Colonic mucosa (tissue), 4 donors: ENCODE results near the gene GOLGB1. TPM values are rescaled to one million over a fixed set of nuclear protein-coding genes. Genes with fewer than 3 reads are reported as not detected.
"Not testable (repeated sequence)": the region's sequence is repeated elsewhere in the genome, so short reads cannot be mapped to it uniquely, and the experiment has no call there.

Source experiments
- DNase-seq: peaks from one replicate; pipeline ENCODE4 v3.0.0-alpha.2; 2020
- H3K27ac ChIP-seq: fragments of 200-600 bp; one replicate; pipeline ENCODE4 v1.8.0; 2021
- H3K27me3 ChIP-seq: fragments of 200-600 bp; one replicate; pipeline ENCODE4 v1.8.0; 2021
- H3K36me3 ChIP-seq: fragments of 200-600 bp; one replicate; pipeline ENCODE4 v1.8.0; 2021
- H3K4me1 ChIP-seq: fragments of 200-600 bp; one replicate; pipeline ENCODE4 v1.8.0; 2021; ENCODE audit warnings: mild to moderate bottlenecking
- H3K4me3 ChIP-seq: fragments of 200-600 bp; one replicate; pipeline ENCODE4 v1.8.0; 2021
- H3K9ac ChIP-seq, 2 donors: one replicate each; pipeline ENCODE4 v1.7.0; 2013; ENCODE audit warnings: control low read depth in 2 of 2, low read depth in 2 of 2, low read length in 2 of 2
- H3K9me3 ChIP-seq: fragments of 200-600 bp; one replicate; pipeline ENCODE4 v1.8.0; 2021
- CTCF ChIP-seq: fragments of 200-600 bp; IDR thresholded peaks from one replicate; pipeline ENCODE4 v1.8.0; 2022; ENCODE audit warnings: antibody characterized with exemption, mild to moderate bottlenecking
- intact Hi-C: fragments of 100-400 bp; cut with DNase I; formaldehyde crosslinking; loops from one replicate; pipeline ENCODE4 v1.14.1; 2022
- total RNA-seq, 2 donors: library from RNA; stranded (reverse); fragmentation: NEBNext Ultra II Directional in 1 of 2; extraction: Animal tissue kit (Norgen Biotek cat#: 25700) in 1 of 2; gene quantifications; one replicate each; pipeline ENCODE4 v1.2.1, GENCODE V29; 2021
- donor health status: healthy.
- donor health status: DM: no; HTN: no; CAD: no.
- donor health status: DM: no; HTN: no; CAD: no.

GOLGB1 gene
- total RNA-seq, 2 donors from 2014 or later = 47.2 to 75.6 TPM

- DNase-seq = no peak
- H3K4me1 ChIP-seq = no peaks in the 10 kb centered on the region
- peaks cover 8% of the 10 kb centered on the region for H3K36me3 ChIP-seq
- no peaks in the 10 kb centered on the region for H3K27me3 ChIP-seq
- TF ChIP-seq CTCF = no peak
- H3K9me3 ChIP-seq = no peaks in the 10 kb centered on the region
- intact Hi-C loops = no loop called here
- no peak overlapping the region for H3K27ac ChIP-seq
- no peak overlapping the region for H3K4me3 ChIP-seq
- no peak overlapping the region for H3K9ac ChIP-seq
Observed at GRCh38 chr3:121698901-121699300, 50.6 kb downstream of the GOLGB1 start.

- Histone ChIP-seq H3K4me3 (no peak overlapping the region), H3K9me3 (no peaks in the 10 kb centered on the region), H3K27ac (no peak overlapping the region), H3K4me1 (no peaks in the 10 kb centered on the region), H3K27me3 (no peaks in the 10 kb centered on the region), H3K36me3 (peaks cover 8% of the 10 kb centered on the region), H3K9ac (no peak overlapping the region)
- intact Hi-C loops = no loop called here
- TF ChIP-seq CTCF = no peak
- no peak for DNase-seq
Observed at GRCh38 chr3:121698476-121698875, 51.1 kb downstream of the GOLGB1 start.

GRCh38 chr3:121696186-121696585 lies 53.4 kb downstream of the GOLGB1 start:
- peaks cover 8% of the 10 kb centered on the region for H3K36me3 ChIP-seq
- no peak overlapping the region for H3K27ac ChIP-seq
- H3K27me3 ChIP-seq = no peaks in the 10 kb centered on the region
- H3K9ac ChIP-seq = no peak overlapping the region
- no peak for DNase-seq
- no peak for TF ChIP-seq CTCF
- intact Hi-C loops = no loop called here
- H3K4me3 ChIP-seq = no peak overlapping the region
- no peaks in the 10 kb centered on the region for H3K9me3 ChIP-seq
- no peaks in the 10 kb centered on the region for H3K4me1 ChIP-seq

- Histone ChIP-seq H3K9me3 (no peaks in the 10 kb centered on the region), H3K27ac (no peak overlapping the region), H3K4me3 (no peak overlapping the region), H3K36me3 (no peaks in the 10 kb centered on the region), H3K27me3 (no peaks in the 10 kb centered on the region), H3K4me1 (no peaks in the 10 kb centered on the region), H3K9ac (no peak overlapping the region)
- intact Hi-C loops = no loop called here
- no peak for DNase-seq
- TF ChIP-seq CTCF = no peak
Observed at GRCh38 chr3:121692010-121692699, 57.4 kb downstream of the GOLGB1 start.

- Histone ChIP-seq H3K9me3 (no peaks in the 10 kb centered on the region), H3K27ac (no peak overlapping the region), H3K4me1 (no peaks in the 10 kb centered on the region), H3K27me3 (no peaks in the 10 kb centered on the region), H3K36me3 (no peaks in the 10 kb centered on the region), H3K9ac (no peak overlapping the region), H3K4me3 (no peak overlapping the region)
- intact Hi-C loops = no loop called here
- no peak for TF ChIP-seq CTCF
- no peak for DNase-seq
Observed at GRCh38 chr3:121690777-121691405, 58.6 kb downstream of the GOLGB1 start.

- H3K9me3 ChIP-seq, intact Hi-C loops, H3K27me3 ChIP-seq, H3K9ac ChIP-seq, H3K36me3 ChIP-seq, H3K4me1 ChIP-seq, H3K4me3 ChIP-seq, DNase-seq, H3K27ac ChIP-seq: not testable (repeated sequence)
Observed at GRCh38 chr3:121688747-121689146, 60.8 kb downstream of the GOLGB1 start.
